Nucleus accumbens (tissue), 56 donors: ENCODE measurements around the gene LRRTM1.

Experiments used
- DNase-seq, 56 donors: peaks; one replicate each; lab custom pipeline; 2025; lab: John Stamatoyannopoulos, UW

Gene LRRTM1, protein sequence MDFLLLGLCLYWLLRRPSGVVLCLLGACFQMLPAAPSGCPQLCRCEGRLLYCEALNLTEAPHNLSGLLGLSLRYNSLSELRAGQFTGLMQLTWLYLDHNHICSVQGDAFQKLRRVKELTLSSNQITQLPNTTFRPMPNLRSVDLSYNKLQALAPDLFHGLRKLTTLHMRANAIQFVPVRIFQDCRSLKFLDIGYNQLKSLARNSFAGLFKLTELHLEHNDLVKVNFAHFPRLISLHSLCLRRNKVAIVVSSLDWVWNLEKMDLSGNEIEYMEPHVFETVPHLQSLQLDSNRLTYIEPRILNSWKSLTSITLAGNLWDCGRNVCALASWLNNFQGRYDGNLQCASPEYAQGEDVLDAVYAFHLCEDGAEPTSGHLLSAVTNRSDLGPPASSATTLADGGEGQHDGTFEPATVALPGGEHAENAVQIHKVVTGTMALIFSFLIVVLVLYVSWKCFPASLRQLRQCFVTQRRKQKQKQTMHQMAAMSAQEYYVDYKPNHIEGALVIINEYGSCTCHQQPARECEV

DNA sequence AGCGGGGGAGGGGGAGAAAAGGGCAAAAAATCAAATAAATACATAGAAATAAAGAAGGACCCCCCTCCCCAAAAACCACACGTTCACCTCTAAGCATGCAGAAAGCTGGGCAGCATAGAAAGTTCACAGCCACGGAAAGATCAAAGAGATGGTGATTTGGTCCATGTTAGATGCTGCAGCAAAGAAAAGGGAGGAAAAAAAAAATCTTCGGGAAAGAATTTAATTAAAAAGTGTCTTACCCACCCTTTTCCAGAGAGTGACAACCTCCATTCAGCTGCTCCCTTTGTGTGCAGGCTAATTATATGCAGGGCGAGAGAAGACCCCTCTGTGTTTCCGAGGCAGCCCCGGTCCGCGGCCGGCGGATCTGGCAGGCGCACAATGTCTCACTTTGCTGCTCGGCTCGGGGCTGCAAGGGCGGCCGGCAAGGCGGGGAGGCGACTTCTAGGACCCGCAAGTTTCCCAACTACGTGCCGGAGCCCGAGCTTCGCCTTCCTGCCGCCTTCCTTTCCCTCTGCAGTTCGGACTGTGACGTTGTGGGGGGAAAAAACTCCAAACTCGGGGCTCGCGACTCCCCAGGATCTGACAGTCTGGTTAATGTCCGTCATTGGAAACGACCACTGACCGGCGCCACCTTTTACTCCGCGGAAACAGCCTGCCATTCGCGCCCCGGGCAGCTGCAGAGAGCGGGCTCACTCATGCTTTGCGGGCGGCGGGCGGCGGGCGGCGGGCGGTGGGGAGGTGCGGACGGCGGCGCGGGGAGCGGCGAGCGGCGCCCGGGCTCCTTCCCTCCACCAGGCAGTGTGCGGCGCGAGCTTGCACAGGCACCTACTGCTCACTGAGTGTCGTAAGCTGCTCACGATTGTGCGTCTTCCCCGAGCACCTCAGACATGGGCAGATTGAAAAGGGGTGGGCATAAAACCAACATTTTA lies at the start of gene LRRTM1:
LRRTM1 (minus strand) TSS at position 844 of the 929 bp plus-strand sequence. CDS start 933 bp downstream, outside the sequence.
- peak in 33 of 56 donors; percentile 11 to 78 (median 53) for DNase-seq

DNA sequence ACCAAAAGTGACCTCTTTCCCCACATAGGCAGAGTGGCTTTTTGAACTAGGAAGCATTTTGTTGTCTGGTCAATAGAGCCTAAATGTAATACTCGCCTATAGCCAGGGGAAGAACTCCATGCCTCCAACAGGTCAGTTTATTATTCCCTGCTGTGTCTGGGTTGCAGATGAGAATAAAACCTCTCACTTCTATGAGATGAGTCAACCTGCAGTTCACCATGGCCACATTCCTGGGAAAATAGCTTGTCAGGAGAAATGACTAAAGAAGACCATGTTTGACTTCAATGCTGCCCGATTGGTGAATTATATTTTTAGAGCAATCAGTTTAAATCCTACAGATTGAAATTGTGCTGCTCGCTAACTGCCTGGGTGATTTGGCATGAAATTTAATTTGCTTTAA lies 46.7 kb upstream of the LRRTM1 start:
- no peak for DNase-seq

DNA sequence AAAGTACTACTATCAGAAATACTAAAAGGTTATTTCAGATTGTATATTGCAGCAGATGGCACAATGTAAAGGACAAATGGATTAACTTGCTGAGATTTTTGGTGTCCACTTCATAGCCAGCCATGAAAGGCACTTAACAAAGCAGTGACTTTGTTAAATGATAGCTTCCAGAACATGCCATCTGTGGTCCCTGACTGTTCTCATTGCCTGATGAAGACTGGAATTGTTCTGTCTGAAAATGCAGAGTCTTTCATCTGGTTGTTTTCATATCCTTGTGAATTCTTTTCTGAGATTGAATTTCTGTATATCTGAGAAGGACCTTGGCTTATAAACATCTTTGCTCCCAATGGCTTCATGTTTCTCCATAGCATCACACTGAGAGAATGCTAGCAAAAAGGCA lies 44.4 kb upstream of the LRRTM1 start:
- DNase-seq: peak in 1 of 56 donors; percentile 3

- DNase-seq: no peak
These were observed 43.5 kb upstream of the LRRTM1 start for GRCh38 chr2:80348078-80348477.

- DNase-seq: no peak
These were observed 35.5 kb upstream of the LRRTM1 start for GRCh38 chr2:80340022-80340421.

DNA sequence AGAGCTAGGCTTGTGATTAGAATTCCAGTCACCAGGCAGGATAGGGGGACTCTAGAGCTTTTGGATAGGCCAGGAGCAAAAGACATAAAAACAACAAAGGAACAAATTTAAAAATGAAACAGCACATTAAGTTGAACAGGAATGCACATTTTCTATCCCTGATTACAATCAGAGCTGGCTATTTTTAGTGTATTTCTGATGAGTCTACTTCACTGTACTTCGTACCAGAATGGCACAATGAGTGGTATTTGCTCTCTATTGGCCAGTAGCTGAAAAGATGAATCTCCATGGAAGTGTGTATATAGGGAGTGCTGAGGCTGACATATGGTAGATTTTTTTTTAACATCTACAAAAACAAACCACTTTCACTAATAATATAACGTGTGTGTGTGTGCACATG lies 34.2 kb upstream of the LRRTM1 start:
- no peak for DNase-seq

GRCh38 chr2:80335411-80335810 lies 30.9 kb upstream of the LRRTM1 start:
- DNase-seq: no peak

GRCh38 chr2:80333886-80334285 lies 29.3 kb upstream of the LRRTM1 start:
- no peak for DNase-seq

DNA sequence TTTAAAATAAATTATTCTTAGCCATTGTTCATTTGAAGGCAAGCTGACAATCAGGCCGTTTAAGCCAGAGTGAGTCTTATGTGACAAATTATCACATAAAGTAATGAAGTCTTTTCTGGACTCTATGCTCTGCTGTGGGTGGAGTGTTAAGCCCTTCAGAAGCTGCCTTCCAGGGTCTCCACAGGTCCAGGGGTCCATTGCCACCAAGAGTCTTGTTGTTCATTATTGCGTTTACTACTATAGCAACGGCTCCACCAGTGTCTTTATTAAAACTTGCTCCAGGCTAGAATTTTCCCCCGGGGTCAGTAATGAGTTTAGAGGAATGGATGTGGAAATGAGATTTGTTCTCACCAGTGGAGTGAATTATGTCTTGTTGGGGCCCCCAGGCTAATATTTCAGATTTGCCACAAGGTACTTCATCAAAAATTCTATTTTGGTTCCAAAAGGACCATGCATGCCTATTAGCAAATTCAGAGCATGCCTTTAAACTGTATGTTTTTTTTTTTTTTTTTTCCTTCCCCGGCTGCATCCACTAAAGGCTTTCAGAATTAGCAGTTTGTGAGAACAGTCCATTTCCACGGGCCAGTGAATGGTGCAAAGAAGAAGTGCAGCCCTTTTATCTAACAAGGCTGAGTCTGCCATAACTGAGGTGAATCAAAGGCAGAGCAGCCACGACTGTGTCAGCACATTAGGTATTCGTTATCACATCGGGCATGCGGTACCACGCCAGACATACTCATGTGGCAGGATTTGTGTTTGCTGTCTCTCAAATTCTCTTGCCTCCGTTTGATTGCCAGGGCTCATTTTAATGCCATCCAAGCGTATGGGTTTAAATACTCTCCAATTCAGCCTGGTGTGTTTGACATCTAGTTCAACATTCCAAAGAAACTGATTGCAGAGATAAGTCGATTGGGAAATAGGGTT lies 26.2 kb upstream of the LRRTM1 start:
- DNase-seq: peak in 6 of 56 donors; percentile 9 to 35 (median 12)

GRCh38 chr2:80329491-80329890 lies 24.9 kb upstream of the LRRTM1 start:
- DNase-seq: no peak

DNA sequence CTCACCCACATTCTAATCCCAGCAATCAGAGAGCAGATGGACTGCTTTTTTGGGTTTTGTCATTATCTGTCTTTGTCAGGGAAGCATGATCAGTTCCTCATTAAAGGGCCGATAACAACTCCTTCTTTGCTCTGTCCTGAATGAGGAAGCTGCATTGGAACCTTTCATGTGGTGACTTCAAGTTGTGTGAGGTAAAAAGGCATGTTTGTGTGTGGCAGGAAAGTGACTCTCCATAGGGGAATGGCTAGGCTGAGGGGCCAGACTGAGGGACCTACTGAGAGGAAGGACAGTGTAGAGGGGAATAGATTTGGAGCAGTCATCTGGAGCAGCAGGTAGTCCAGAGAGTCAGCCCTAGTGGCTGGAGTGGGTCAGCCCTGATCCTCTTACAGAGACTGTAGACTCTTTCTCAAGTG lies 23.6 kb upstream of the LRRTM1 start:
- DNase-seq: no peak

- peak in 6 of 56 donors; percentile 4 to 40 (median 14) for DNase-seq
These were observed 22.3 kb upstream of the LRRTM1 start for GRCh38 chr2:80326861-80327260.

DNA sequence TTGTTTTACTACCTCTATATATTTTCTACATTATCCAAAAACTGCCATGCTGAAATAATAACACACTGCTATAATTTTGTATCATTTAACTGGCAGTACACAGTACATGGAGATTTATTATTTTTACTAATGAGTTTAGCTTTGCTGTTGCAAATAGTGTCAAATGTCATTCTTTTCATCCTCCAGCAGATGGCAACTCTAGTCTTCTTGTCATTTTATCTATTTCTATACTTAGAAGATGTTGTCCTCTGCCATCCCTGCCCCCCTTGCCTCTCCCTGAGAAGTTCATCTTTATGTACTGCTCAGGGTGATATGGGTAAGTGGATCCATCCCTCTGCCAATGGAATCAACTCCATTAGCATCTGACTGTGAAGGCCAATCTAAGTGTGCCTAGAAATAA lies 21.7 kb upstream of the LRRTM1 start:
- peak in 11 of 56 donors; percentile 13 to 55 (median 27) for DNase-seq

DNA sequence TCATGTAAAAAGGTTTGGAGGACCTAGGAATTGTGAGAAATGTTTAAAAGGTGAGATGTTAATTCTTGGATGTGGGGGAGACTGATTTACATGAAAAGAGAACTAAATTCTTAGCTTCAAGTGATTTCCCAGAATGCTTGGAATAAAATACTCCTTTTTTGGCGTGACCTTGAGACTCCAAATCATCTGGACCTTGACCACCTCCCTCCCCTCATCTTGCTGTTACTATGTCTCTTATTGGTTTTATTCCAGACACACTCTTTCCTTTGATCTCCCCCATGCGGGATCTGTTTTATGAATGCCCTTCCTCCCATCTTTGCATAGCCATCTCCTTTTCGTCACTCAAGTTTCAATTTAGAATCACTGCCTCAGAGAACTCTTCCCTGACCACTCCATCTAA lies 20.0 kb upstream of the LRRTM1 start:
- DNase-seq: no peak

GRCh38 chr2:80323610-80324009 lies 19.1 kb upstream of the LRRTM1 start:
- no peak for DNase-seq

GRCh38 chr2:80322958-80323357 lies 18.4 kb upstream of the LRRTM1 start:
- no peak for DNase-seq

DNA sequence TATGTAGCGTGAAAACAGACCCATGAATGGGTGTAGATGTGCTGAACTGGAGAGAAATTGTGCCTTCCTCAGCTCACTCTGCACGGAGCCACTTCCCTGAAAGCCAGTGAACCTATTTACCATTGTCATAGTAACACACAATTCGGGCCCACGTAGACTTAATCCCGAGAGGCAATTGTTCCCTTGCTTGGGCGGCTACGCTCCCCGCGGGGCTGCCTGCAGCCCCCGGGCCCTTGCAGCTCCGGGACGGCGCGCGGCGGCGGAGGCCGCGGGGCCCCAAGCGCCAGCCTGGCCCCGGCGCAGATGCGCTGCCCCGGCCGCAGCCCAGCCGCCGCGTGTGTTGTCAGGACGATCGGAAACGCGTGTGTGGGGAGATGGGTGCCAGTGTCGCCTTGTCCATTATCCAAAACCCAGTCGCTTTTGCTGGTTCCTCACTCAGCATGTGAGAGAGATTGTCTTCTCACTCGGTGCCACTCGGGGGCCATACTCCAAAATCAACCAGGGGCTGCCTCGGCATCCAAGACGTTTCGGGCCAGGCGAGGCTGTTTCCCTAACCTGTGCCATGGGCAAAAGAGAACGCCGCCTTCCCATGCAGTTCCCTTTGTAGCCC lies 17.9 kb upstream of the LRRTM1 start:
- DNase-seq: peak in 6 of 56 donors; percentile 9 to 35 (median 30)

DNA sequence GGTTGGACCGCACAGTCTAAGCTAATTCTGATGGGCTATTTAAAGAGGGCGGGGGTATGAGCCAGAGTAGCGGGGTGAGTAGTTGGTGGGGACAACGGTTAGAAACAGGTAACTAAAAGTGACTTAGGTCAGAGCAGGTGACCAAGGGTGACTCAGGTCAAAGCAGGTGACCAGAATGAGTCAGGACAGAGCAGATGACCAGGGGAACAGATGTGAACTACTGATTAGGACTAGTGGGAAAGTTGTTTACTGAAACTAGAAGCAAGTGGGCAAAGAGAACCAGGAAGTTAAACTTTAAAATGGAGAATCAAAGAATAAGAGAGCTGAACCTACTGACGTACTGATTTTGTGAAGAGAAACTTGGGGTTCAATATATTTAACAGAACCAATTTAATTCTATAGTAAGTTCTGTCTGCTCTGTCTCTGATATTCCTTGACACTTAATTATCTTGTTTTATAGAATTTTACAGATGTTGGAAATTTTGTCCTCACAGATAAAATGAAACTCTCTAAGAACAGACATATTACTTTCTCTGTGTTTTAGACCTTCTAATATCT lies 7.8 kb upstream of the LRRTM1 start:
- DNase-seq: no peak

DNA sequence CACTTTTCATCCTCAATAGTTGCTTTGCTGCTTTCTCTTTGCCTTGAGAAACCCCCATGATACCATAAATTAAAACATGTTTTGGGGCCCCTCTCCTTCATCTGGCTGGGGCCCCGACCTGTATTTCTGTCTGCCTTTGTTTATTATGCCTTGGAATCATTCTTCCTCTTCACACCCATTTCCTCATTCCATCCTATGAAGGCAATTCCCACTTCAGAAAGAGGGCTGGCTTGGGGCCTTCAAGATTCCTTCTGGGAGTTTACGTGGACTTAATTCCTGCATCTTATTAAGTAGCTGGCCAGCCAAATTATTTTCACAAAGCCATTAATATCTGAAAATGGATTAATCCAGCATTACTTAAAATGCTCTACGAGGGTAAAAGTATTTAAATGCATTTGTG lies 6.8 kb upstream of the LRRTM1 start:
- DNase-seq: no peak
